ENCODE measurements around the gene WDFY3.

The WDFY3 gene, protein sequence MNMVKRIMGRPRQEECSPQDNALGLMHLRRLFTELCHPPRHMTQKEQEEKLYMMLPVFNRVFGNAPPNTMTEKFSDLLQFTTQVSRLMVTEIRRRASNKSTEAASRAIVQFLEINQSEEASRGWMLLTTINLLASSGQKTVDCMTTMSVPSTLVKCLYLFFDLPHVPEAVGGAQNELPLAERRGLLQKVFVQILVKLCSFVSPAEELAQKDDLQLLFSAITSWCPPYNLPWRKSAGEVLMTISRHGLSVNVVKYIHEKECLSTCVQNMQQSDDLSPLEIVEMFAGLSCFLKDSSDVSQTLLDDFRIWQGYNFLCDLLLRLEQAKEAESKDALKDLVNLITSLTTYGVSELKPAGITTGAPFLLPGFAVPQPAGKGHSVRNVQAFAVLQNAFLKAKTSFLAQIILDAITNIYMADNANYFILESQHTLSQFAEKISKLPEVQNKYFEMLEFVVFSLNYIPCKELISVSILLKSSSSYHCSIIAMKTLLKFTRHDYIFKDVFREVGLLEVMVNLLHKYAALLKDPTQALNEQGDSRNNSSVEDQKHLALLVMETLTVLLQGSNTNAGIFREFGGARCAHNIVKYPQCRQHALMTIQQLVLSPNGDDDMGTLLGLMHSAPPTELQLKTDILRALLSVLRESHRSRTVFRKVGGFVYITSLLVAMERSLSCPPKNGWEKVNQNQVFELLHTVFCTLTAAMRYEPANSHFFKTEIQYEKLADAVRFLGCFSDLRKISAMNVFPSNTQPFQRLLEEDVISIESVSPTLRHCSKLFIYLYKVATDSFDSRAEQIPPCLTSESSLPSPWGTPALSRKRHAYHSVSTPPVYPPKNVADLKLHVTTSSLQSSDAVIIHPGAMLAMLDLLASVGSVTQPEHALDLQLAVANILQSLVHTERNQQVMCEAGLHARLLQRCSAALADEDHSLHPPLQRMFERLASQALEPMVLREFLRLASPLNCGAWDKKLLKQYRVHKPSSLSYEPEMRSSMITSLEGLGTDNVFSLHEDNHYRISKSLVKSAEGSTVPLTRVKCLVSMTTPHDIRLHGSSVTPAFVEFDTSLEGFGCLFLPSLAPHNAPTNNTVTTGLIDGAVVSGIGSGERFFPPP (N-terminal part only)

DNA sequence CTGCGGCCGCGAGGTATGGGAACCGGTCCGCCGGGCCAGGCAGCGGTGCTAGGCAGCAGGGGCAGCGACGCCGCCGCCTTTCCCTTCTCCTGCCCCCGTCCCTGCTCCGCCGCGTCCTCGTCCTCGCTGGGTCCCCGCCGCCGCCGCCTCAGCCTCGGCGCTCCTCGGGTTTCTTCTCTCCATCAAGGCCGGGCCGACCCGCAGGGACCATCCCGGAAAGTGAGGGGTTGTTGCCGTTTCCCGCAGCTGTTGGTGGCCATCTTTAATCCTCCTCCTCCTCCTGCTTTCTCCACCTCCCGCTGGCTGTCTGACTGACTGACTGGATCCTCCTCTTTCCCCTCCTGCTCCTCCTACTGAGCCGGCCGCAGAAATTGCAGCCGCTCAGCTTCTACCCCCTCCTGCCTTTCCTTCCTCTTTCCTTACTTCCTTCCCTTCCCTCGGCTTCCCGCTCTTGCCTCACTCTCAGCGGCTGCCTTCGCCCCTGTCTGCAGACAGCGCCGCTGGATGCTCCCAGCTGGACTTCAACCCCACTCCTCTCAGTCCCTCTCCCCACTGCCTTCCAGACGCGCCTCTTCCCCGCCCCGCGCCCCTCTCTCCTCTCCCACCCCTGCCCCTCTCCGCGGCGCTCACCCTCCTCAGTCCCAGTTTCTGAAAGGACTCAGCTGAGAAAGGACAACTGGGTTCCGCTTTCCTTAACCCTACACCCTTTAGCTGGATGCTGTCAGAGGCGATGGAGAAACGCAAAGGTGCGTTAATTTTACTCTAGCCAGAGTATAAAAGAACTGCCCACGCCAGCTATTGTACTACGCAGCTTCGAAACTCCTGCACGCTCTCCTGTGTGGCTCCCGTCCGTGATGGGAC is at the start of gene WDFY3:
Gene WDFY3, minus strand, starts transcription at position 309 of the 861 bp plus-strand sequence. CDS start 106,099 bp downstream, outside the sequence.
- no peak for DNase-seq

DNA sequence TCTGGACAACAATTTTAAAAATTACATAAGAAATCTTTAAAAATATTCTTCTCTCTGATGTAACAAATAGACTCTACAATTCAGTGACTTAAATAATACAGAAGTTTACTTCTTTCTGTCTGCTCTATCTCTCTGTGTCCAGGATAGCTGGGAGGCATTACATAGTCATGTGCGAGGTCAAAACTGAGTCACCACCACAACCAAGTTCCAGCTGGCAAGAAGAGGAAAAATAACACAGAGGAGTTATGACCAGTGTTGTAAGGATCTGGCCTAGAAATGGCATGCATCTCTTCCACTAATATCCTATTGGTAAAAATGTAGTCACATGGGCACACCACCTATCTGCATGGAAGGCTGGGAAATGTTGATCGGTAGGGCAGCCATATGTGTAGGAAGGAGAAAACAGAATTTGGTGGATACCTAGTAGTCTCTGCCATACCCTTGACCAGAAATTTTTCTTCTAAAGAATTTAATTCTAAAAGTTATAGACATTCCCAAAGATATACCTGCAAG is 39.4 kb upstream of the WDFY3 start:
- DNase-seq: no peak

GRCh38 chr4:85000343-85000742 is 33.9 kb upstream of the WDFY3 start:
- no peak for DNase-seq

GRCh38 chr4:84995386-84995785 is 28.9 kb upstream of the WDFY3 start:
- DNase-seq: no peak

DNA sequence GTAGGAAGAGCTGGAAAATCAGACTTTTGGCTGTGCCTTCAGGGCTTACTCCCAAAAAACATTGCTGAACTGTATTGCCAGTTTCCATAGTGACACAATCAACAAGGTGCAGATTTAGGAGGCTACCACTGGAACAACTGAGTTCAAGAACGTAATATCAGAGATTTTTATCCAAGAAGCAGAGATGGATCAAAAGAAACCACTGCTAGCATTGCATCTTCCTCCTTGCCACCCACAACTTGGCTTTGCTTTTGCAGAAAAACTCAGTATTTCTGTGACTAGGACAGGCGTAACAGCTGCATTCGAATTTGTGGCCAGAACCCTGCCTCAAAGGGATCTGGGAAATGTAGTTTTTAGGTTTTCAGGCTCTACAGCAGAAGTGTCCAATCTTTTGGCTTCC is 27.8 kb upstream of the WDFY3 start:
- no peak for DNase-seq

- DNase-seq: no peak
Observed at GRCh38 chr4:84985952-84986351, 19.5 kb upstream of the WDFY3 start.

- DNase-seq: no peak
Observed at GRCh38 chr4:84977396-84977795, 10.9 kb upstream of the WDFY3 start.

DNA sequence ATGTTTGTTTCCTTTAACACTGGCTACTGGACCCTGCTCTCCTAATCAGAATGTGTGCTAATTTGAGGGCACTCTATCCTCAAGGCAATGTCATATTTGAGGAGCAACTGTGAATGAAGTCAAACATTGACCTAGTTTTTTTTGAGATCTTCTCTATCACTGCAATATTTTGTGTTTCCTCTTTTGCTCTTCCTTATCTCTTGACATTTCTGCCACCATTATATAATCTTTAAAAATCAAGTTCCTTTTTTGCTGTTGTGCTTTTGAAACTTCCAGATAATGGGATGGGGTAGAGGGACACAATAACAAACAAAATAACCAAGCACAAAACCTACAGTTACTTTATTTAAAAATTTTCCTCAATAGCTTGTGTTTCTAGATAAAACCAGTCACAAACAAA is 7.4 kb upstream of the WDFY3 start:
- no peak for DNase-seq

DNA sequence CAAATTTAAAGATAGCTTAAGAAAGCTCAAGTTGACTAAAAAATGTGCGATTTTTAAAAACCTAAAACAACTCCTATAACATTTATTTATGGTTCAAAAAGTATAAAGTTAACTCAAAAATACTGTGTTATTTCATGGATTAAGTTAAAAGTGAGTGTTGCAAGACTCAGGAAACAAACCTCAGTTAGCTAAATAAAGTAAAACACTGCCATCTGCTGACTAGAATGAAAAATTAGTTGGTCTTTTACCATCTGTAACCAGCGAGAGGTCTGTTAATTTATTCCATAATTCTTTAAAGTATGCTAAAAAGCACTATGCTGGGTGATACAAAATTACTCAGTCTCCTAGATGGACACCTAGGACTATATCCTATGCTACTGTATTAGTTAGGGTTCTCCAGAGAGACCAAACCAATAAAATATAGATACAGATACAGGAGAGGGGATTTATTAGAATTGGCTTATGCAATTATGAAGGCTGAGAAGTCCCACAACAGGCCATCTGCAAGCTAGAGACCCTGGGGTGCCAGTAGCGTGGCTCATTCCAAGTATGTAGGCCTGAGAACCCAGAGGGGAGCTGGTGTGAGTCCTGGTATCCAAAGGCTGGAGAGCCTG is 4.9 kb upstream of the WDFY3 start:
- DNase-seq: no peak

DNA sequence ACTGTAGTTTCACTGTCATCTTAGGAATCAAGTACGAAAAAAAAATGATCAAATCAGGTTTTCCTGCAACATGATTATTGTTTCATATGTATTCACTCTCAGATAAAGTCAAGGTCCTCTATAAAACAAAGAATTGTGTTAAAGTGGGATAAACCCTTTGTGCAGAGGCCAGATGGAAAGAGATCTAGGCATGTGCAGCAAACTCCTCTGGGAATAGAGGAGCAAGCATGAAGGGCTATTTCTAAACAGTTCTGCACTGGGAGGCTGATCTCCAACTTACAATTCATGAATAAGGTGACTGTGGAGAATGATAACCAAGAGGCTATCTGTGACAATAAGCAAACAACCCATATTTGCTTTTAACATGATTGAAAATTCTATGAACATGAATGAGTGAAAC is 2.4 kb upstream of the WDFY3 start:
- no peak for DNase-seq

DNA sequence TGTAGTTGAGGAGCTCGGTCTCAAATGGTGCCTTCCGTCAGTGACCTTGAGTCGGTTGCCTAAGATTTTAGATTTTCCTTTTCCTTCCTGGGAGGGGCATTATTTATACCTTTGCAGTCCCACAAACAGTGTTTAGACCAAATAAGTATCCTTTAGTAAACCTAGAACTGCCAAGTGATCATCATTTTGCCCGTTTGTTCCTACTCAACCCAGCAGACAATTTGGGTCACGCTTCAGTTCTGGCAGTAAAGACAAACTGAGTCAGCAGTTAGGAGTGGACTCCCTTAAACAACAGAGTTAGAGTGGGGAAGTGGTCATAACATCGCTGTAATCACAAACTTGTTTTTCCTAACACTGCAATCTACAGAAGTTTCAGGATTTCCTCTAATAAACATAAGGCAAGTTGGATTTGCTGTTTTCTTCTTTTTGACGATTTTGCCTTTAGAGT is 777 bp upstream of the WDFY3 start:
- no peak for DNase-seq

GRCh38 chr4:84965553-84966381 is 723 bp downstream of the WDFY3 start:
- DNase-seq: no peak

DNA sequence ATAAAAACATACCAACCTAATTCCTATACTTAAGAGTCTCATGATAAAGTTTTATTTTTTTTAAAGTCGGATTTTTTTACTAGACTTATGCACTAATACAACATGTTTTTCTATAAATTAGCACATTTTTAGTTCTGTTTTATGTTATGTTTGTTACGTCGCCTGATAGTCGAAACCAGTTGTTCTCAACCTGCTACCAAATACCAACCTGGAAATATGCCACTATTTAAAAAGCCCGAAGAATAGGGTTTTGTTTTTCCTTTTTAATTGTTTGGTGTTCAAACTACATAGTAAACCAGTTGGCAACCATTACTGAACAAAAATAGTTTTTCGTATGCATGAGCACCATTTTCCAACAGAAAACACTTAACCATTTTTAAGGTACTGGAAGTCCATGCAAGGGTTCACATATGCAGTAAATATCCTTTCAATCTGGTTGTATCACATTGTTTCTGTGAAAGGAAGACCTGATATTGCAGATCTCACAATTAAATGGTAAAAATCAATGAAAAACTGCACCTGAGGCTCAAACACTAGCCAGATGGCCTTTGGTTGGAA is 1.4 kb downstream of the WDFY3 start:
- no peak for DNase-seq

GRCh38 chr4:84962102-84962501 is 4.4 kb downstream of the WDFY3 start:
- no peak for DNase-seq

GRCh38 chr4:84958434-84958833 is 8.1 kb downstream of the WDFY3 start:
- DNase-seq: no peak

- no peak for DNase-seq
Observed at GRCh38 chr4:84957514-84958420, 8.7 kb downstream of the WDFY3 start.

GRCh38 chr4:84956014-84956413 is 10.5 kb downstream of the WDFY3 start:
- no peak for DNase-seq

- no peak for DNase-seq
Observed at GRCh38 chr4:84954982-84955567, 11.4 kb downstream of the WDFY3 start.

DNA sequence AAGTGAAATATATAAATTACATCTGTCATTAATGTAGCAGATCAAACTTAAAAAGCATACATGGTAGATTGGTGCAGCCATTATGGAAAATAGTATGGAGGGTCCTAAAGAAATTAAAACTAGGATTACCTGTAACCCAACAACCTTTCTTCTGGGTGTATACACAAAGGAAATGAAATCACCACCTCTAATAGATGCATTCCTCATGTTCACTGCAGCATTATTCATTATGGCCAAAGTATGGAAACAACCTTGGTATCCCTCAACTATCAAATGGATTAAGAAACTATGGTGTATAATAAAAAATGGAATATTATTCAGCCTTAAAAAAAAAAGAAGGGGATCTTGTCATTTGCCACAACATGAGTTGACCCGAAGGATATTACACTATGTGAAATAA is 13.7 kb downstream of the WDFY3 start:
- no peak for DNase-seq
